ENCODE data around the gene DNAJB14. TPM values are rescaled to one million over a fixed set of nuclear protein-coding genes. Genes with fewer than 3 reads are reported as not detected.

DNAJB14 gene
- total RNA-seq, 1 experiment from 2014 or later, result 41.0 TPM

DNA sequence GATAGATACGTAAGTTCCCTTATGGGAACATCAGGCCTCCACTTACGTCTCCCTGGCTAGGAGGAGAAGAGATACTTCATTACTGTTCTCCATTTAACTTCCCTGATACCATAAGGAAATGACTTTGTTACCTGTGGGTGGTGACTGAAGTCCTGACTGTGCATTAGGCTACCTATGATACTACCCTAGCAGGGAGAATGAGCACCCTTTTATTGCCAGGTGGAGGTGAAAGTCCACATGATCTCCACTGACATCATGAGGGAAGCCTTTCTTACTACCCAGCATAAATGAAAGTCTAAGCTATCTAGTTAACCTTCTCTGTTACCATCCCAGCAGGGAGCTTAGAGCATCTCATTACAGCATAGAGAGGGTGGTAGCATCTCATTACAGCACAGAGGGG, 27.8 kb downstream of the DNAJB14 start:
- Histone ChIP-seq H3K4me2 (ENCODE audit: insufficient read depth, insufficient read length, low read length) (no peak overlapping the region), H2BK15ac (ENCODE audit: low read depth, low read length) (no peak overlapping the region), H3K14ac (ENCODE audit: insufficient read depth, low read length) (no peak overlapping the region), H4K20me1 (ENCODE audit: control insufficient read depth, insufficient read depth, insufficient read length) (no peaks in the 10 kb centered on the region), H3K9me3 (ENCODE audit: control insufficient read depth, low read depth, low read length) (no peaks in the 10 kb centered on the region), H4K8ac (replicated peaks; ENCODE audit: insufficient read length, low read depth, low read length) (no peak overlapping the region), H4K5ac (ENCODE audit: insufficient read length, low read depth, low read length) (no peak overlapping the region), H2AFZ (ENCODE audit: low read length) (no peak overlapping the region), H3K18ac (ENCODE audit: insufficient read length, low read depth, low read length) (no peak overlapping the region), H3K79me2 (ENCODE audit: insufficient read depth, low read length) (no peaks in the 10 kb centered on the region; the same call in 1 of the 2 replicates), H3K23ac (ENCODE audit: insufficient read length, low read depth, low read length) (no peak overlapping the region), H3K79me1 (ENCODE audit: insufficient read depth, low read depth, low read length, poor library complexity, severe bottlenecking) (no peaks in the 10 kb centered on the region), H3K4me1 (ENCODE audit: insufficient read depth, low read length) (no peaks in the 10 kb centered on the region), H3K4ac (ENCODE audit: low read depth, low read length) (no peak overlapping the region), H3K27me3 (ENCODE audit: insufficient read depth, low read length) (no peaks in the 10 kb centered on the region), H3K27ac (ENCODE audit: insufficient read length, low read depth, low read length) (no peak overlapping the region), H3T11ph (ENCODE audit: low read length) (no peak overlapping the region), H3K9ac (ENCODE audit: extremely low read depth, insufficient read length, low read length) (no peak overlapping the region), H4K91ac (ENCODE audit: insufficient read length, low read depth, low read length) (no peak overlapping the region), H3K56ac (ENCODE audit: insufficient read length, low read depth, low read length) (no peak overlapping the region), H2AK5ac (ENCODE audit: insufficient read length, low read length) (no peak overlapping the region), H2BK20ac (ENCODE audit: low read depth, low read length, poor library complexity, severe bottlenecking) (no peak overlapping the region), H2BK12ac (ENCODE audit: insufficient read length, low read depth, low read length) (no peak overlapping the region), H3K23me2 (ENCODE audit: insufficient read length, low read depth, low read length, poor library complexity, severe bottlenecking) (no peaks in the 10 kb centered on the region), H2BK5ac (ENCODE audit: insufficient read length, low read length) (no peak overlapping the region), H2BK120ac (ENCODE audit: low read depth, low read length, poor library complexity, severe bottlenecking) (no peak overlapping the region)
- Mint-ChIP-seq H3K9me3 (no peaks in the 10 kb centered on the region), H3K27ac (no peak overlapping the region), H3K36me3 (ENCODE audit: insufficient read depth in 1 of 3, low read depth in 3 of 3) (peaks cover 16 to 32% (median 31%) of the 10 kb centered on the region in 3 experiments), H3K4me1 (no peaks in the 10 kb centered on the region), H3K27me3 (ENCODE audit: low read depth) (no peaks in the 10 kb centered on the region), H3K4me3 (no peak overlapping the region)
- WGBS (ENCODE audit: extremely low coverage, insufficient read length, low lambda C conversion rate), result no CpG with 5 or more reads among the region's 2 CpGs
- no peak for DNase-seq
- TF ChIP-seq, protein P1, sequence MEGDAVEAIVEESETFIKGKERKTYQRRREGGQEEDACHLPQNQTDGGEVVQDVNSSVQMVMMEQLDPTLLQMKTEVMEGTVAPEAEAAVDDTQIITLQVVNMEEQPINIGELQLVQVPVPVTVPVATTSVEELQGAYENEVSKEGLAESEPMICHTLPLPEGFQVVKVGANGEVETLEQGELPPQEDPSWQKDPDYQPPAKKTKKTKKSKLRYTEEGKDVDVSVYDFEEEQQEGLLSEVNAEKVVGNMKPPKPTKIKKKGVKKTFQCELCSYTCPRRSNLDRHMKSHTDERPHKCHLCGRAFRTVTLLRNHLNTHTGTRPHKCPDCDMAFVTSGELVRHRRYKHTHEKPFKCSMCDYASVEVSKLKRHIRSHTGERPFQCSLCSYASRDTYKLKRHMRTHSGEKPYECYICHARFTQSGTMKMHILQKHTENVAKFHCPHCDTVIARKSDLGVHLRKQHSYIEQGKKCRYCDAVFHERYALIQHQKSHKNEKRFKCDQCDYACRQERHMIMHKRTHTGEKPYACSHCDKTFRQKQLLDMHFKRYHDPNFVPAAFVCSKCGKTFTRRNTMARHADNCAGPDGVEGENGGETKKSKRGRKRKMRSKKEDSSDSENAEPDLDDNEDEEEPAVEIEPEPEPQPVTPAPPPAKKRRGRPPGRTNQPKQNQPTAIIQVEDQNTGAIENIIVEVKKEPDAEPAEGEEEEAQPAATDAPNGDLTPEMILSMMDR (conservative IDR thresholded peaks at IDR 0.05), result no peak
